Measurements from ENCODE around the gene YWHAG.

- TF ChIP-seq POLR2AphosphoS5 (IDR thresholded peaks at IDR 0.05; ENCODE audit: low read depth, low read length) (no peak), GABPA (IDR thresholded peaks at IDR 0.05; ENCODE audit: low read depth) (no peak), TCF12 (IDR thresholded peaks at IDR 0.05) (no peak), YY1 (IDR thresholded peaks at IDR 0.05; ENCODE audit: low read depth) (no peak), CTCF (IDR thresholded peaks at IDR 0.05) (no peak), GATA2 (CRISPR knock-in tag; IDR thresholded peaks at IDR 0.05) (no peak), EP300 (IDR thresholded peaks at IDR 0.05; ENCODE audit: borderline replicate concordance in 1 of 2, low read depth in 1 of 2, low read length in 1 of 2) (no peak), PBX3 (IDR thresholded peaks at IDR 0.05) (no peak)
Observed at GRCh38 chr7:76383089-76383944, 24.5 kb upstream of the YWHAG start.

All from SK-N-SH (cell line).